ENCODE results near the gene CMIP. TPM values are rescaled to one million over a fixed set of nuclear protein-coding genes. Genes with fewer than 3 reads are reported as not detected.
"Not testable (repeated sequence)": the region's sequence is repeated elsewhere in the genome, so short reads cannot be mapped to it uniquely, and the experiment has no call there.

The CMIP gene
- total RNA-seq, 1 donor from 2014 or later, result 163 TPM

DNA sequence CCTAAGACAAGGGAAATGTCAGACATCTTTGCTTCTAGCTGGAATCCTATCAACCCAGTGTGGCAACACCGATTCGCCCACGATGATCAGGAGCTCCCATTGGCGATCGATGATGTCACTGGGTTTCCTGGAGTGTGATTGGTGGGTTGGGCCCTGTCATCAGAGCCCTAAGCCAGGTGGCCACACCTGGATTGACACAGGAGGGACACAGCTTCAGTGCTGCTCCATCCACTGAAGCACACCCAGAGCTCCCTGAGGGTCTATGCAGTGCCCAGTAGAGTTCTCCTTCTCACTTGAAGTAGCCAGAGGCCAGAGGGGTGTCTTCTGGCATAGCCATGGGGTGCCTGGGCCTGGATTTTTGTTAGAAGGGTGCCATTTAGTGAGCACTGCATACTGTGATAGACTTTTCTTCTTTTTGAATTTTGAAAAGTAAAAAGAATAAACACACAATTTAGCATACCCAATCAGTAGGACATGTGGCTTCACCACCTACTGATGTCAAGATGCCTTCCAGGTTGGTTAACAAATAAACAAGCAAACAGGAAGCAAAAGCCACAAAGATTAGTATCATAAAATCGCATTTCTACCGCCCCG is 77.6 kb downstream of the CMIP start:
- TF ChIP-seq, protein P1, sequence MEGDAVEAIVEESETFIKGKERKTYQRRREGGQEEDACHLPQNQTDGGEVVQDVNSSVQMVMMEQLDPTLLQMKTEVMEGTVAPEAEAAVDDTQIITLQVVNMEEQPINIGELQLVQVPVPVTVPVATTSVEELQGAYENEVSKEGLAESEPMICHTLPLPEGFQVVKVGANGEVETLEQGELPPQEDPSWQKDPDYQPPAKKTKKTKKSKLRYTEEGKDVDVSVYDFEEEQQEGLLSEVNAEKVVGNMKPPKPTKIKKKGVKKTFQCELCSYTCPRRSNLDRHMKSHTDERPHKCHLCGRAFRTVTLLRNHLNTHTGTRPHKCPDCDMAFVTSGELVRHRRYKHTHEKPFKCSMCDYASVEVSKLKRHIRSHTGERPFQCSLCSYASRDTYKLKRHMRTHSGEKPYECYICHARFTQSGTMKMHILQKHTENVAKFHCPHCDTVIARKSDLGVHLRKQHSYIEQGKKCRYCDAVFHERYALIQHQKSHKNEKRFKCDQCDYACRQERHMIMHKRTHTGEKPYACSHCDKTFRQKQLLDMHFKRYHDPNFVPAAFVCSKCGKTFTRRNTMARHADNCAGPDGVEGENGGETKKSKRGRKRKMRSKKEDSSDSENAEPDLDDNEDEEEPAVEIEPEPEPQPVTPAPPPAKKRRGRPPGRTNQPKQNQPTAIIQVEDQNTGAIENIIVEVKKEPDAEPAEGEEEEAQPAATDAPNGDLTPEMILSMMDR (IDR thresholded peaks at IDR 0.05; ENCODE audit: partially characterized antibody, unreplicated experiment), result no peak
- peaks cover 1% of the 10 kb centered on the region for H3K27me3 Mint-ChIP-seq (ENCODE audit: unreplicated experiment)
- peaks cover 7% of the 10 kb centered on the region for H3K9me3 Mint-ChIP-seq (ENCODE audit: unreplicated experiment)
- no peak for DNase-seq
- H3K27ac Mint-ChIP-seq (ENCODE audit: unreplicated experiment), result no peak overlapping the region
- peaks cover 16% of the 10 kb centered on the region for H3K4me1 Mint-ChIP-seq (ENCODE audit: low read depth, unreplicated experiment)
- no peaks in the 10 kb centered on the region for H3K36me3 Mint-ChIP-seq (ENCODE audit: unreplicated experiment)
- no peak overlapping the region for H3K4me3 Mint-ChIP-seq (ENCODE audit: unreplicated experiment)

DNA sequence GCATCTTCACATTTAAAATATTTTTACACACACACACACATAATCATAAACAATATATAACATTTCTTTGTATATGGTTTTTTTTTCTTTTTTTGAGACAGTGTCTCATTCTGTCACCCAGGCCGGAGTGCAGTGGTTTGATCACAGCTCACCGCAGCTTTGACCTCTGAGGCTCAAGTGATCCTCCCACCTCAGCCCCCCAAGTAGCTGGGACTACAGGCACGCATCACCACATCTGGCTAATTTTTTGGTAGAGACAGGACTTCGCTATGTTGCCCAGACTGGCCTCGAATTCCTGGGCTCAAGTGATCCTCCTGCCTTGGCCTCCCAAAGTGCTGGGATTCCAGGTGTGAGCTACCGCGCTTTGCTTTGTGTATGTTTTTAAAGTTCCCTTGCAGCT is 78.2 kb downstream of the CMIP start:
- not testable (repeated sequence) for DNase-seq; H3K9me3 Mint-ChIP-seq (ENCODE audit: unreplicated experiment); H3K27me3 Mint-ChIP-seq (ENCODE audit: unreplicated experiment); H3K4me3 Mint-ChIP-seq (ENCODE audit: unreplicated experiment); H3K27ac Mint-ChIP-seq (ENCODE audit: unreplicated experiment); H3K36me3 Mint-ChIP-seq (ENCODE audit: unreplicated experiment)
- peaks cover 16% of the 10 kb centered on the region for H3K4me1 Mint-ChIP-seq (ENCODE audit: low read depth, unreplicated experiment)

DNA sequence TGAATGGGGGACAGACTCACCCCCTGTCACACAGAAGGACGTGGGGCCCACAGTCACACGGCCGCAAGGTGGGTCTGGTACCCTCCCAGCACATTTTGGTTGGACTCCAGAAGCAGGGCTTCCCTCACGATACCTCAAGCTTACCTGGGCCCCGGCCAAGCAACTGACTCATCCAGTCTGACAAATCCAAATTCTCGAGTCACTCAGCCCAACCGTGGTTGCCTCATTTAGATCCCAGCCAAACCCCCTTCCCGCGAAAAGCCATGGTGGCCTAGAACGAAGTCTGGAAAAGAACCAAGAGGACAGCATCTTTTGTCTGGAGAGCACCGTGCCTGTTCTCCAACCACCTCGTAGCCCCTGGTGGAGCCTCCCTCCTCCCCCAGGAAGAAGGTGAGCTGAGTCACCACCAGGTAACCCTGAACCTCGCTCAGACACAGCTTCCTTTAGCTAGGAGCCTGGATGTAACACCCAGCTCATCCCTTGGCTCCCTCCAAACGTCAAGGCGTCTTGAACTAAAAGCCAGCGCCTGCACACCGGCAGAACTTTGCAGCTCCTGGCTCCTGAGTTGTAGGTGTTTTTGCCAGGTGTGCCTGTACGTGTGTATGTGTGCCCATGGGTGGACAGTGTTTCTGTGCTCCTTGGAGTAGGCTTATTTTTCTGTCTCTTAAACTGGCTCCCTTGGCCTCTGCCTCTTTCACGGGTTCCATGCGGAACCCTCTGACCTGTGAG is 78.9 kb downstream of the CMIP start:
- Mint-ChIP-seq H3K36me3 (ENCODE audit: unreplicated experiment) (no peaks in the 10 kb centered on the region), H3K4me3 (ENCODE audit: unreplicated experiment) (no peak overlapping the region), H3K9me3 (ENCODE audit: unreplicated experiment) (peaks cover 5% of the 10 kb centered on the region), H3K4me1 (ENCODE audit: low read depth, unreplicated experiment) (peaks cover 16% of the 10 kb centered on the region), H3K27me3 (ENCODE audit: unreplicated experiment) (peaks cover 2% of the 10 kb centered on the region), H3K27ac (ENCODE audit: unreplicated experiment) (no peak overlapping the region)
- TF ChIP-seq, protein P1 (IDR thresholded peaks at IDR 0.05; ENCODE audit: partially characterized antibody, unreplicated experiment), result no peak
- DNase-seq, result no peak

DNA sequence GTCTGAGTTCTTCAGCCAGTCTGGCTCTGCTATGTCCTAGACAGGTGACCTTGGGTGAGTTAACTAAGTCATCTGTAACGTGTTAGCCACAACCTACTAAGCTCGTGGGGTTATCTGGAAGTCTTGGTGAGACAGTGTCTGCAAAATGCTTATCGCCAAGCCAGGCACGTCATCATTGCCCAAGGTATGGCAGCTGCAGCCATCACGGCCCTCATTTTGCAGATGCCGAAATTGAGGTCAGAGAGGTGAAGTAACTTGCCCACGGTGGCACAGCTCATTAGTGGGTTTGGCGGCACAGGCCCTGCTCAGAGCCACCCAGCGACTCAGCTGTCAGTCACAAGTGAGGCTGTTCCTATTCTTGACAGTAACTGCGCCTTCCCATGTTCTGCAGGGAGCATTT is 79.8 kb downstream of the CMIP start:
- DNase-seq, result no peak
- Mint-ChIP-seq H3K36me3 (ENCODE audit: unreplicated experiment) (no peaks in the 10 kb centered on the region), H3K4me1 (ENCODE audit: low read depth, unreplicated experiment) (peaks cover 16% of the 10 kb centered on the region), H3K9me3 (ENCODE audit: unreplicated experiment) (peaks cover 7% of the 10 kb centered on the region), H3K4me3 (ENCODE audit: unreplicated experiment) (no peak overlapping the region), H3K27me3 (ENCODE audit: unreplicated experiment) (peaks cover 5% of the 10 kb centered on the region), H3K27ac (ENCODE audit: unreplicated experiment) (no peak overlapping the region)
- TF ChIP-seq, protein P1 (IDR thresholded peaks at IDR 0.05; ENCODE audit: partially characterized antibody, unreplicated experiment), result no peak

DNA sequence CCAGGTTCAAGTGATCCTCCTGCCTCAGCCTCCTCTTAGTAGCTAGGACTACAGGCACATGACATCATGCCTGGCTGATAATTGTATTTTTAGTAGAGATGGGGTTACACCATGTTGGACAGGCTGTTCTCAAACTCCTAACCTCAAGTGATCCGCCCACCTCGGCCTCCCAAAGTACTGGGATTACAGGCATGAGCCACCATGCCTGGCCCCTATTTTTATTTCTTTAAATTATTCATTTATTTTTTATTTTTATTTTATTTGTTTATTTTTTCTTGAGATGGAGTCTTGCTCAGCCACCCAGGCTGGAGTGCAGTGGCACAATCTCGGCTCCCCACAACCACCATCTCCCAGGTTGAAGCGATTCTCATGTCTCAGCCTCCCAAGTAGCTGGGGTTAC is 80.3 kb downstream of the CMIP start:
- not testable (repeated sequence) for DNase-seq; H3K27ac Mint-ChIP-seq (ENCODE audit: unreplicated experiment); H3K36me3 Mint-ChIP-seq (ENCODE audit: unreplicated experiment); H3K4me3 Mint-ChIP-seq (ENCODE audit: unreplicated experiment); H3K9me3 Mint-ChIP-seq (ENCODE audit: unreplicated experiment); H3K27me3 Mint-ChIP-seq (ENCODE audit: unreplicated experiment)
- H3K4me1 Mint-ChIP-seq (ENCODE audit: low read depth, unreplicated experiment), result peaks cover 16% of the 10 kb centered on the region

DNA sequence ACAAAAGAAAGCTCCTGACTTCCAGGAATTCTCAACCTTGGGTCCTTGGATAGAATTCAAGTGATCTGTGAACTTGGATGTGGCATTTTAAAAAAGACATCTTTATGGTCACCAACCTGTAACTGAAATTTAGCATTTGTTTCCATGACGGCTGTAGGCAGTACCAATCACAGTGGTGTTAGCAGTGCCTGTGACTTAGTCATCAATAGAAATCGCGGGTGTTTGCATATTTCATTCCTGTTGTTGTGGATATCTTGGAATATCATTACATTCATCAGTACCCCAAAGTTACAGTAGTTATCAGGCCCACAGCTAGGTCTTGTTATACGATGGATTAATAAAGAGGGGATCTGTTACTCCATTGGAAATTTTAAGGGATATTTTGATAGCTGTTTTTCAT is 81.6 kb downstream of the CMIP start:
- Mint-ChIP-seq H3K4me3 (ENCODE audit: unreplicated experiment) (no peak overlapping the region), H3K27me3 (ENCODE audit: unreplicated experiment) (peaks cover 10% of the 10 kb centered on the region), H3K4me1 (ENCODE audit: low read depth, unreplicated experiment) (peaks cover 14% of the 10 kb centered on the region), H3K9me3 (ENCODE audit: unreplicated experiment) (peaks cover 4% of the 10 kb centered on the region), H3K36me3 (ENCODE audit: unreplicated experiment) (peaks cover 5% of the 10 kb centered on the region), H3K27ac (ENCODE audit: unreplicated experiment) (no peak overlapping the region)
- TF ChIP-seq, protein P1 (IDR thresholded peaks at IDR 0.05; ENCODE audit: partially characterized antibody, unreplicated experiment), result no peak
- DNase-seq, result no peak

Measured in glutamatergic neuron (in vitro differentiated cells).